Spleen (tissue), 7 donors: ENCODE results near the gene EVC2.

Experiments used
- POLR2AphosphoS5 ChIP-seq, 3 donors: sonication (generic); formaldehyde crosslinking; IDR thresholded peaks; one replicate each; pipeline ENCODE4 v1.5.1; 2017; ENCODE audit warnings: antibody characterized with exemption in 3 of 3
- TF ChIP-seq, protein P1 (sequence below), 11 experiments: fragments of 200-600 bp in 7 of 11; fragments of 450-650 bp in 4 of 11; sonication (generic) in 4 of 11; IDR thresholded peaks in 8 of 11; conservative IDR thresholded peaks in 3 of 11; 1 replicate in 7 of 11; 2 replicates in 4 of 11; pipeline versions ENCODE4 v1.4.0 to v1.8.0; 2016 to 2021; ENCODE audit warnings: antibody characterized with exemption in 11 of 11, inconsistent platforms in 4 of 11, mild to moderate bottlenecking in 1 of 11
- donor health status: DM: no; HTN: no; CAD: no; lungs with moderate emphysema.
- donor health status: DM: no; HTN: no; CAD: no.
- donor health status: DM: no; HTN: no; CAD: no.

DNA sequence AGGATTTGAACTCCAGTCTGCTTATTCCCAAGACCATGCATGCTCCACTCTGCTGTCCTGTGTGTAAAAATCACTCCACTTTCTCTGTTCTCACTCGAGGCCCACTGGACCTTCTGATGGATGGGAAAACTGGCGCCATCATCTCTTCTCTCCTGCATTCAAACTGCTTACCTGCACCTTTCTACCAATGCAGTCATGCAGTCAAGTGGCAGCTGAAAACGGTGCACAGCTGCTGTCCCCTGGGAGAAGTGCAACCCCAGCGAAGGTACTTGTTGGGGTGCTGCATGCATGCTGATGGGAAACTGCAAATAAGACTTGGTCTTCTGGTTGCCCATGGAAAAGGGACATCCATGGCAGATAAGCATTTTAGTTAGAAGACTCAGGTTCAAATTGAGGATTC, 147.1 kb downstream of the EVC2 start:
- TF ChIP-seq, protein P1, sequence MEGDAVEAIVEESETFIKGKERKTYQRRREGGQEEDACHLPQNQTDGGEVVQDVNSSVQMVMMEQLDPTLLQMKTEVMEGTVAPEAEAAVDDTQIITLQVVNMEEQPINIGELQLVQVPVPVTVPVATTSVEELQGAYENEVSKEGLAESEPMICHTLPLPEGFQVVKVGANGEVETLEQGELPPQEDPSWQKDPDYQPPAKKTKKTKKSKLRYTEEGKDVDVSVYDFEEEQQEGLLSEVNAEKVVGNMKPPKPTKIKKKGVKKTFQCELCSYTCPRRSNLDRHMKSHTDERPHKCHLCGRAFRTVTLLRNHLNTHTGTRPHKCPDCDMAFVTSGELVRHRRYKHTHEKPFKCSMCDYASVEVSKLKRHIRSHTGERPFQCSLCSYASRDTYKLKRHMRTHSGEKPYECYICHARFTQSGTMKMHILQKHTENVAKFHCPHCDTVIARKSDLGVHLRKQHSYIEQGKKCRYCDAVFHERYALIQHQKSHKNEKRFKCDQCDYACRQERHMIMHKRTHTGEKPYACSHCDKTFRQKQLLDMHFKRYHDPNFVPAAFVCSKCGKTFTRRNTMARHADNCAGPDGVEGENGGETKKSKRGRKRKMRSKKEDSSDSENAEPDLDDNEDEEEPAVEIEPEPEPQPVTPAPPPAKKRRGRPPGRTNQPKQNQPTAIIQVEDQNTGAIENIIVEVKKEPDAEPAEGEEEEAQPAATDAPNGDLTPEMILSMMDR (IDR thresholded peaks at IDR 0.05 in 8 of 11, conservative IDR thresholded peaks at IDR 0.05 in 3 of 11) = no peak
- no peak for TF ChIP-seq POLR2AphosphoS5 (IDR thresholded peaks at IDR 0.05)
